Tibial nerve (tissue), 4 donors: ENCODE measurements around the gene MT1H.

ENCODE experiments used
- CTCF ChIP-seq, 5 experiments: fragments of 200-600 bp in 3 of 5; fragments of 450-650 bp in 2 of 5; sonication (generic) in 3 of 5; IDR thresholded peaks; one replicate each; pipeline ENCODE4 v1.5.1; 2016 to 2019; ENCODE audit warnings: antibody characterized with exemption in 5 of 5, mild to moderate bottlenecking in 3 of 5, moderate library complexity in 2 of 5
- EP300 ChIP-seq, 2 donors: sonication (generic); formaldehyde crosslinking; IDR thresholded peaks; one replicate each; pipeline ENCODE4 v1.6.1; 2017; ENCODE audit warnings: antibody characterized with exemption in 2 of 2, mild to moderate bottlenecking in 1 of 2
- POLR2A ChIP-seq, 2 donors: fragments of 450-650 bp; IDR thresholded peaks; one replicate each; pipeline ENCODE4 v1.6.1; 2017; ENCODE audit warnings: antibody characterized with exemption in 2 of 2, mild to moderate bottlenecking in 2 of 2, moderate library complexity in 2 of 2

GRCh38 chr16:56640076-56640475, 29.5 kb upstream of the MT1H start:
- TF ChIP-seq CTCF (IDR thresholded peaks at IDR 0.05) (no peak), EP300 (IDR thresholded peaks at IDR 0.05) (no peak), POLR2A (IDR thresholded peaks at IDR 0.05) (no peak)
